BE2C (cell line): Measurements from ENCODE around the gene CLTCL1.

Experiments
- DNase-seq: peaks from one replicate; pipeline ENCODE4 v3.0.0-alpha.2; 2020
- H3K27me3 ChIP-seq: fragments of 250-450 bp; sonication (Bioruptor Pico); 2 replicates; pipeline ENCODE4 v1.5.1; 2020; ENCODE audit warnings: mild to moderate bottlenecking
- H3K36me3 ChIP-seq: fragments of 250-450 bp; sonication (Bioruptor Pico); 2 replicates; pipeline ENCODE4 v1.5.1; 2020; ENCODE audit warnings: mild to moderate bottlenecking
- H3K4me1 ChIP-seq: fragments of 250-450 bp; sonication (Bioruptor Pico); 2 replicates; pipeline ENCODE4 v1.5.1; 2020
- H3K4me3 ChIP-seq: 2 replicates; pipeline ENCODE4 v1.5.1; 2011; ENCODE audit warnings: low read depth, low read length
- H3K9me3 ChIP-seq: fragments of 250-450 bp; sonication (Bioruptor Pico); 2 replicates; pipeline ENCODE4 v1.5.1; 2020
- CTCF ChIP-seq: IDR thresholded peaks from 2 replicates; pipeline ENCODE4 v1.5.1; 2012; ENCODE audit warnings: mild to moderate bottlenecking, low read depth, low read length

Gene CLTCL1

GRCh38 chr22:19194766-19195536 is 96.6 kb downstream of the CLTCL1 start:
- Histone ChIP-seq H3K27me3 (no peaks in the 10 kb centered on the region), H3K4me3 (no peak overlapping the region), H3K9me3 (no peaks in the 10 kb centered on the region), H3K36me3 (no peaks in the 10 kb centered on the region), H3K4me1 (no peaks in the 10 kb centered on the region)
- no peak for DNase-seq
- no peak for TF ChIP-seq CTCF

GRCh38 chr22:19193879-19194278 is 97.6 kb downstream of the CLTCL1 start:
- no peak for TF ChIP-seq CTCF
- Histone ChIP-seq H3K4me1 (no peaks in the 10 kb centered on the region), H3K36me3 (no peaks in the 10 kb centered on the region), H3K9me3 (no peaks in the 10 kb centered on the region), H3K4me3 (no peak overlapping the region), H3K27me3 (no peaks in the 10 kb centered on the region)
- DNase-seq, result no peak

GRCh38 chr22:19187716-19188563 is 103.6 kb downstream of the CLTCL1 start:
- Histone ChIP-seq H3K27me3 (no peaks in the 10 kb centered on the region), H3K4me3 (no peak overlapping the region), H3K4me1 (no peaks in the 10 kb centered on the region), H3K9me3 (no peaks in the 10 kb centered on the region), H3K36me3 (no peaks in the 10 kb centered on the region)
- TF ChIP-seq CTCF, result no peak
- no peak for DNase-seq

- Histone ChIP-seq H3K36me3 (no peaks in the 10 kb centered on the region), H3K4me1 (no peaks in the 10 kb centered on the region), H3K4me3 (no peak overlapping the region), H3K27me3 (no peaks in the 10 kb centered on the region), H3K9me3 (no peaks in the 10 kb centered on the region)
- no peak for TF ChIP-seq CTCF
- DNase-seq, result no peak
Measured at GRCh38 chr22:19184276-19184997, 107.1 kb downstream of the CLTCL1 start.

GRCh38 chr22:19183216-19183615 is 108.3 kb downstream of the CLTCL1 start:
- DNase-seq, result no peak
- H3K4me3 ChIP-seq, result no peak overlapping the region
- no peak for TF ChIP-seq CTCF
- H3K36me3 ChIP-seq, result no peaks in the 10 kb centered on the region
- no peaks in the 10 kb centered on the region for H3K9me3 ChIP-seq
- no peaks in the 10 kb centered on the region for H3K27me3 ChIP-seq
- no peaks in the 10 kb centered on the region for H3K4me1 ChIP-seq
